22Rv1 (cell line): Measurements from ENCODE around the gene TAF1A.

Experiments used
- H3K27ac ChIP-seq: fragments of 450-650 bp; 2 replicates; pipeline ENCODE4 v1.5.1; 2017
- ZFX ChIP-seq: fragments of 450-650 bp; IDR thresholded peaks from 2 replicates; pipeline ENCODE4 v1.6.1; 2017; ENCODE audit warnings: antibody characterized with exemption, borderline replicate concordance
- TF ChIP-seq, protein P1 (sequence below): fragments of 450-650 bp; IDR thresholded peaks from 2 replicates; pipeline ENCODE4 v1.5.1; 2017; ENCODE audit warnings: mild to moderate bottlenecking

The TAF1A gene

DNA sequence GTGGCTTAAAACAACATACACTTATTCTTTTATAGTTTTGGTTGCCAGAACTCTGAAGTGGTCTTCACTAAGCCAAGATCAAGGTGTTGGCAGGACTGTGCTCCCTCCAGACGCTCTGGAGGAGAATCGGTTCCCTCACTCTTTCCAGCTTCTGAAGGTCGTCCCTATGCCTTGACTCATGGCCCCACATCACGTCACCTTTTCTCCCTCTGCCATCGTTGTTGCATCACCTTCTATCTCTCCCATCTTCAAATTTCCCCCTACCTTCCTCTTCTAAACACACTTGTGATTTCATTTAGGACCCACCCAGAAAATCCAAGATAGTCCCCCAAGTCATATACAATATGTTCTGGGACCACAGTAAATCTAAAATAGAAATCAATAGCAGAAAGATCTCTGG, 54.3 kb downstream of the TAF1A start:
- TF ChIP-seq ZFX, result no peak
- H3K27ac ChIP-seq, result no peak overlapping the region

DNA sequence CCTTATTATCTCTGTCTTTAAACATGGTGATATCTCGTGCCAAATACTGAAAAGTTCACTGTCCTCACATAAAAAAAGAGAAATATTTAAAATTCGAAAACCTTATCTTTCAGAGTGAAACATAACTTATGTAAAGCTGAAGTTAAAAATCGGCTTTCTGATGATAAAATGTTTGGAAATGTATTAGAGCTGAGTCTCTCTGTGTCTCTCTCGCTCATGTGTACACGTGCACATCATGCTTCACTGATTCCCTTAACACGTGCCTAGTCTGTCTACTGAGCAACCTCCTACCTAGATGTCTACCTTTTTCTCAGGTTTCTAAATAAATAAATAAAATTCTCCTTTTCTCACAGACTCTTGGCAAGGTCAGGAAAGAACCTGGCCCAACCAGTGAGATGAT, 58.9 kb downstream of the TAF1A start:
- TF ChIP-seq, protein P1, sequence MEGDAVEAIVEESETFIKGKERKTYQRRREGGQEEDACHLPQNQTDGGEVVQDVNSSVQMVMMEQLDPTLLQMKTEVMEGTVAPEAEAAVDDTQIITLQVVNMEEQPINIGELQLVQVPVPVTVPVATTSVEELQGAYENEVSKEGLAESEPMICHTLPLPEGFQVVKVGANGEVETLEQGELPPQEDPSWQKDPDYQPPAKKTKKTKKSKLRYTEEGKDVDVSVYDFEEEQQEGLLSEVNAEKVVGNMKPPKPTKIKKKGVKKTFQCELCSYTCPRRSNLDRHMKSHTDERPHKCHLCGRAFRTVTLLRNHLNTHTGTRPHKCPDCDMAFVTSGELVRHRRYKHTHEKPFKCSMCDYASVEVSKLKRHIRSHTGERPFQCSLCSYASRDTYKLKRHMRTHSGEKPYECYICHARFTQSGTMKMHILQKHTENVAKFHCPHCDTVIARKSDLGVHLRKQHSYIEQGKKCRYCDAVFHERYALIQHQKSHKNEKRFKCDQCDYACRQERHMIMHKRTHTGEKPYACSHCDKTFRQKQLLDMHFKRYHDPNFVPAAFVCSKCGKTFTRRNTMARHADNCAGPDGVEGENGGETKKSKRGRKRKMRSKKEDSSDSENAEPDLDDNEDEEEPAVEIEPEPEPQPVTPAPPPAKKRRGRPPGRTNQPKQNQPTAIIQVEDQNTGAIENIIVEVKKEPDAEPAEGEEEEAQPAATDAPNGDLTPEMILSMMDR, result no peak
- TF ChIP-seq ZFX, result no peak

DNA sequence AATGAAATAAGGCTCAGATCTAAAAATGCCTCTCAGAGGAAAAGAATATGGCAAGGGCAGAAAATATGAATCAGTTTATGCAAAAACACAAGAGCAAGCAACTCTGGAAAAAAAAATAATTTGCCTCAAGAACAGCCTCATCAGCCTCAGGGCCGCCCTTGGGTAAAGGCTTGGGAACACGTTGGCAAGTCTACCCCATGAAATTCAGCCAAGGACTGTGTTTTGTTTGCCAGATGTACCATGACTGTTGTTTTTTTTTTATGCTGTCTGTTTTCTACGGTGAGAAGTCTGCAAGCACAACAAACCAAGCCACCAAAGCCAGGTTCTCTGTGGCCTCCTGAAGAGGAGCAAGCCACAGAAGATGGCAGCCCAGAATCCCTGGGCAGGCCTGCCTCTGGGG, 59.8 kb downstream of the TAF1A start:
- no peak overlapping the region for H3K27ac ChIP-seq
- TF ChIP-seq, protein P1, result no peak
- TF ChIP-seq ZFX, result no peak

More for the DNA sequence above, 58.9 kb downstream of the TAF1A start:
- H3K27ac ChIP-seq, result no peak overlapping the region

DNA sequence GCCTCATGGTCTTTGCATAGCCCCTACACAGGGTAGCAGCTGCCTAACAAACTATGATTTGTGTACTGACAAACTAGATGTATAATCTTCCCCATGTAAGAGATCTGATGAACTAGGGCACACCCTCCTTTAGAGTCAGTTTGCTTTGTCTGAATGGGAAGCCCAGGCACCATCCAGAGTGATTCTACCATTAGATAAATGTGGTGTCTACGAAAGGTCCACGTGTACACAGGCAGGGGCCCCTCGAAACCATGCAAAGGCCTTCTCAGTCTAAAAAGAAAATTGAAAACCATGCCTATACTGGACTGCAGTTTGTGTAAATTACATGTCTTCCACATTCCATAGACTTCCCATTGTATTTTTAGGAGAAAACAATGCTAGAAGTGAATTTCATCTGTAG, 60.6 kb downstream of the TAF1A start:
- no peak overlapping the region for H3K27ac ChIP-seq
- TF ChIP-seq, protein P1, result no peak
- no peak for TF ChIP-seq ZFX

DNA sequence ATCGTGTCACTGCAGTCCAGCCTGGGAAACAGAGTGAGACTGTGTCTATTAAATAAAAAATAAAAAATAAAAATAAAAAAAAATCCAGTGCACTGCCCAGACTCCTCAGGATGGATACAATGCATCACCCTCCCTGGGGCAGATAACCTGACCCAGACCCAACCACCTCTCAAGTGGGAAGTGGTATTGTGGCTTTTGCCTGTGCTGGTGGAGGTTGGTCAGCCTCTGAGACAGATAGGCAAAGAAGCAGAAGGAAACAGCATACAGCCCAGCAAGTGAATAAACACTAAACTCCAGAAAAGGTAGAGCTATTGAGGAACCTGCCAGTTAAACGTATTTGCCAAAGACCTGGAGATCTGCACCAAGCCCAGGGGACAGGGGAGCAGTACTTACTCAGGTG, 63.8 kb downstream of the TAF1A start:
- TF ChIP-seq ZFX, result no peak
- TF ChIP-seq, protein P1, result no peak

DNA sequence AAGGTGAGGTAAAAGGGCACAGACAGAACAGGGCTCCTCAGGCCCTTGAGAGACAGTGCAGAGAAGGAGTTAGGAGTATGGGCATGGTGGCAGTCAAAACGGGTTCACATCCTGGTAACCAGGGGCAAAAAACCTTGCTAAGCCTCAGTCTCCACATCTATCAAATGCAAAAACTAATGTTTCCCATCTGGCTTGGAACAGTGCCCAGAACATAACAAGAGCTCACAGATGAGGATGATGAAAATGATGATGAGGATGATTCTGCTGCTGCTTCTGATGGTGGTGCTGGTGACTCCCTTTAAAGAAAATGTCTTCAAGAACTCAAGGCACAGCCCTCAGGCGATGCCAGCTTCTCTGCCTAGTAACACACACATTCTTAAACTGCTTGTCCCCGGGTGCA, 65.9 kb downstream of the TAF1A start:
- TF ChIP-seq ZFX, result no peak
- TF ChIP-seq, protein P1, result no peak
- no peak overlapping the region for H3K27ac ChIP-seq

More for the DNA sequence above, 63.8 kb downstream of the TAF1A start:
- H3K27ac ChIP-seq, result no peak overlapping the region

DNA sequence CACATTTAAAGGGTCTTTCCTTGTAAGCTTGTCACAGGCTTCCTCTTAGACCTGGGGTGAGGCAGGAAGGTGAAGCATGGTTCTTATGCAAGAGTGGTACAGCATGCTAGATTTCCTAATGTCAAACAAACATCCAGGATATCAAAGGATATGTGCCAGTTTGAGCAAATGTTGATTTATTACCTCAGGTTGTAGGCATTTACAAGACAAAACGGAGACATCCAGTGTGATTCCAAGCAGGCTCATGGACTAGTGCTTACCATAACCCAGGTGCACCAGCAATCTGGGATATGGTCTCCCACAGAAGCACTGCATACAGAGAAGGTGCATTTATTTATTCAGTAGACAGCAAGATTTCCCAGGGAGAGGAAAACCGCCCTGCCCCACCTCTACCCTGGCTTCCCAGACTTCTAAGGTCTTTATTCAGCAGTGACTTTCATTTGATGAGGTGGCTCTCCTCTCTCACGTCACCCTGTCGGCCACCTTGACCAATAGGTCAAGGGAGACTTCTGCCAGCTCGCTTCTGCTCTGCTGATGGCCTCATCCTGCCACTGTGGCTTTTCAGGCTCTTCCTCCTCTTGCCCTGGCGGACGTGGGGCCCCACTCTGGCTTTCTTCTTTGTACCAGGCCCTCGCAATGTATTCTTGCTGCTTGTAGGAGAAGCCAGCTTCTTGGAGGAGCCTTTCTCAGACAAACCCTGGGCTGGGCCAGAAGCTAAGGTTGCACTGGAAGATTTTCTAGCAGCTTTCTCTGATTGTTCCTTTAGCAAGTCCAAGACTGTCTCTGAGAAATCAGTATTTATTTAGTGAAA, 67.4 kb downstream of the TAF1A start:
- TF ChIP-seq, protein P1, result no peak
- no peak for TF ChIP-seq ZFX
- no peak overlapping the region for H3K27ac ChIP-seq
